SU-DHL-6 (cell line): Measurements from ENCODE around the gene TM4SF1.

Experiments used
- EZH2phosphoT487 ChIP-seq: fragments of 200-600 bp; sonication (generic), shearing (Covaris generic); conservative IDR thresholded peaks from 2 replicates; pipeline ENCODE4 v1.6.1; 2018; ENCODE audit warnings: mild to moderate bottlenecking, antibody characterized with exemption, low read length, moderate library complexity, mixed read lengths
- TF ChIP-seq, protein P1 (sequence below): fragments of 200-600 bp; sonication (generic); IDR thresholded peaks from one replicate; pipeline ENCODE4 v1.5.1; 2017; ENCODE audit warnings: antibody characterized with exemption, mild to moderate bottlenecking, low read length, moderate library complexity; ENCODE audit not compliant: insufficient read depth, poor library complexity, severe bottlenecking

DNA sequence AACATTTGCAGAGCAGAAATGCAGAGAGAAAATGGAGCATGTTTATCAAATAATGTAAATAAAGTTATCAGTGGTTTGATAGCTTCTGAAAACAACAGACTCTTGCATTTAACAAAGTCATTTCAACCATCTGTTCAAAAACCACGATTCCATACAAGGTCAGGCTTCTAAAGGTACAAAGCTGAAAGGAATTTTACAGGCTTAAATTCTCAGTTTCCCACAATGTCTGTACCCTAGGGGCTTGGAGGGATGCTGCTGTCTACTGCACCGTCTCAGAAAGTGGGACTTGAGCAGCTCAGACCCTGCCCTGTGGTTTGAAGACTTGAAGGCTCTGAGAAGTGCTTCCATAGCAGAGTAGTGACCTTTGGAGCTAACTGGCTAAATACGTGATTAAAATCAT, 30.4 kb upstream of the TM4SF1 start:
- TF ChIP-seq, protein P1, sequence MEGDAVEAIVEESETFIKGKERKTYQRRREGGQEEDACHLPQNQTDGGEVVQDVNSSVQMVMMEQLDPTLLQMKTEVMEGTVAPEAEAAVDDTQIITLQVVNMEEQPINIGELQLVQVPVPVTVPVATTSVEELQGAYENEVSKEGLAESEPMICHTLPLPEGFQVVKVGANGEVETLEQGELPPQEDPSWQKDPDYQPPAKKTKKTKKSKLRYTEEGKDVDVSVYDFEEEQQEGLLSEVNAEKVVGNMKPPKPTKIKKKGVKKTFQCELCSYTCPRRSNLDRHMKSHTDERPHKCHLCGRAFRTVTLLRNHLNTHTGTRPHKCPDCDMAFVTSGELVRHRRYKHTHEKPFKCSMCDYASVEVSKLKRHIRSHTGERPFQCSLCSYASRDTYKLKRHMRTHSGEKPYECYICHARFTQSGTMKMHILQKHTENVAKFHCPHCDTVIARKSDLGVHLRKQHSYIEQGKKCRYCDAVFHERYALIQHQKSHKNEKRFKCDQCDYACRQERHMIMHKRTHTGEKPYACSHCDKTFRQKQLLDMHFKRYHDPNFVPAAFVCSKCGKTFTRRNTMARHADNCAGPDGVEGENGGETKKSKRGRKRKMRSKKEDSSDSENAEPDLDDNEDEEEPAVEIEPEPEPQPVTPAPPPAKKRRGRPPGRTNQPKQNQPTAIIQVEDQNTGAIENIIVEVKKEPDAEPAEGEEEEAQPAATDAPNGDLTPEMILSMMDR, result no peak
- TF ChIP-seq EZH2phosphoT487, result no peak
